GM20431 (cell line): ENCODE measurements around the gene IMMP2L.

Source experiments
- in situ Hi-C: fragments of 300-500 bp; cut with MseI, MboI; formaldehyde crosslinking; loops from one replicate; pipeline ENCODE4 v1.15.0; 2020; ENCODE audit warnings: low sequenced_read_pairs; ENCODE audit not compliant: unreplicated experiment

IMMP2L gene

DNA sequence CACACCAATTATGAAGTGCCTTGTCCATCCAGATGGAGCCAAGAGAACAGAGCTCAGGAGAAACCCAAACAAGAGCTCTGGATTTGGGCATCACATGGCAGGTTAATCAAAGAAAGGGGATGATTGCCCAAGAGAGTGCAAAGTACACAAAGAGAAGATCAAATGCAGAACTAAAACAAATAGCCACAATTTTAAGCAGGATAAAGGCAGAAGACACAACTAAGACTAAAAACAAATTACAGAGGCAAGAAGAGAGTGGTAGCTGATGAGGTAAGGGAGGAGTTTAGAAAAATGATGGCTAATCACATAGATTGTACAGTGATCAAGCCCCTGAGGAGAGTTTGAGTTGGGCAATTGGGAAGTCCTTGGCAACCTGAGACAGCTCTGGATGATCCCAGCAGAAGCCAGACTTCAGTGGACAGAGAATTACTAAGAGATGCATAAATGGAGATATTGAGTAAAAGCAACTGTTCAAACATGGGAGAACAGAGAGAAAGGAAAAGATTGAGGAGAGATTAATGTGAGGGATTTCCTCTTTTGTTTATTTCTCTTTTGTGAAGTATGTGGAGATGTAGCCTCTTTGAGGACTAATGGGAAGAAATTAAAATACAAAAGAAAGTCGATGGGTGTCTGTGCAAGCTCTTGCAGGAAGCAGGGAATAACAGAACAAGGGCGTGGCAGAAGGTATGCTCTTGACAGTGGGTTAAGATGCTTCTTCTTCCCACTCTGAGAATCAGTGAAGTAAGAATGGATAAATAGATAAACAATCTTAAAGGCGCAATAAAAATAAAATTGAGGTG, 369.5 kb downstream of the IMMP2L start:
- in situ Hi-C loops, result no loop called here

GRCh38 chr7:111190804-111191203, 371.5 kb downstream of the IMMP2L start:
- in situ Hi-C loops, result no loop called here

DNA sequence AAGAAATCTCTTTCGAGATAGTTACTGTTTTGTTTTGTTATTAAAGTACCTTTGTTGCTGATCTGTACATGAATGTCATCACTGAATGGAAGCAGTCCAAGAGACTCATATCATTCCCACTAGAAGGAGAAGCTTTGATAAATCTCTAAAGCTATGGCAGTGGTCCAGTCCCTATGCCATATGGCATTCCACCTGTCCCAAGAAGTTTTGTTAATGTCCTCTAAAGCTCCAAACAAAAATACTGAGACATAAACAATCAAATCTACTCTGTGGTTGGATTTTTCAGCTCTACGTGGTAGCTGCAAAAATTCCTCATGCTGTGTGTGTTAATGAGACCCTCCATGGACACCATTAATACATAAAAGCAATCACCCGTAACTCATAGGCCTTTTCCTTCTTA, 377.3 kb downstream of the IMMP2L start:
- in situ Hi-C loops, result no loop called here

- in situ Hi-C loops, result no loop called here
These were observed 379.0 kb downstream of the IMMP2L start for GRCh38 chr7:111183321-111183720.

- in situ Hi-C loops, result no loop called here
These were observed 382.0 kb downstream of the IMMP2L start for GRCh38 chr7:111180338-111180737.

DNA sequence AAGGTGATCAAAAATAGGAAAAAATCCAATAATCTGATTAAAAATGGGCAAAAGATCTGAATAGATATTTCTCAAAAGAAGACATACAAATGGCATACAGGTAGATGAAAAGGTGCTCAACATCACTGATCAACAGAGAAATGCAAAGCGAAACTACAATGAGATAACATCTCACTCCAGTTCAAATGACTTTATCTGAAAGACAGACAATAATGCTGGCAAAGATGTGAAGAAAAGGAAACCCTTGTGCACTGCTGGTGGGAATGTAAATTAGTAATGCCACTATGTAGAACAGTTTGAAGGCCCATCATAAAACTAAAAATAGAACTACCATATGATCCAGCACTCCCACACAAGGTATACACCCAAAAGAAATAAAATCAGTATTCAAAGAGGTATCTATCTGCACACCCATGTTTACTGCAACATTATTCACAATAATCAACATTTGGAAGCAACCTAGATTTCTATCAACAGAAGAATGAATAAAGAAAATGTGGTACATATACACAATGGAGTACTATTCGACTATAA, 386.3 kb downstream of the IMMP2L start:
- in situ Hi-C loops, result no loop called here

- in situ Hi-C loops, result no loop called here
These were observed 387.8 kb downstream of the IMMP2L start for GRCh38 chr7:111174510-111174909.

- in situ Hi-C loops, result no loop called here
These were observed 388.3 kb downstream of the IMMP2L start for GRCh38 chr7:111173990-111174389.

DNA sequence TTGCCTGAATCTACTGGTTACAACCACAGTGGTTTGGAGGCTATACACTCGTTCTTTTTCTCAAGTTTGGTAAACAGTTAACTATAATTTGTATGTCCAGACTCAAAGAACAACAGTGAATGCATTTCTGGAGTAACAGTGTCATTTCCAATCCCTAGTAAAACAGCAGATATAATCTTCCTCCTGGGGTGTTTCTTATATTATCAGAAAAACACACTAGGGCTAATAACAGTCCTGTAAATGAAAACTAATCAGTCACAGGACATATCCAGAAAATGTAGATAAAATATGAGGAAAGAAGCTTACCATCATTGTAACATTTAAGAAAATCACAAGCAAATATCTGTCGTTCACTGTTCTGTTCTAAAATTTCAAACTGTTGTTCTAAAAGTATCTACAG, 388.8 kb downstream of the IMMP2L start:
- in situ Hi-C loops, result no loop called here

DNA sequence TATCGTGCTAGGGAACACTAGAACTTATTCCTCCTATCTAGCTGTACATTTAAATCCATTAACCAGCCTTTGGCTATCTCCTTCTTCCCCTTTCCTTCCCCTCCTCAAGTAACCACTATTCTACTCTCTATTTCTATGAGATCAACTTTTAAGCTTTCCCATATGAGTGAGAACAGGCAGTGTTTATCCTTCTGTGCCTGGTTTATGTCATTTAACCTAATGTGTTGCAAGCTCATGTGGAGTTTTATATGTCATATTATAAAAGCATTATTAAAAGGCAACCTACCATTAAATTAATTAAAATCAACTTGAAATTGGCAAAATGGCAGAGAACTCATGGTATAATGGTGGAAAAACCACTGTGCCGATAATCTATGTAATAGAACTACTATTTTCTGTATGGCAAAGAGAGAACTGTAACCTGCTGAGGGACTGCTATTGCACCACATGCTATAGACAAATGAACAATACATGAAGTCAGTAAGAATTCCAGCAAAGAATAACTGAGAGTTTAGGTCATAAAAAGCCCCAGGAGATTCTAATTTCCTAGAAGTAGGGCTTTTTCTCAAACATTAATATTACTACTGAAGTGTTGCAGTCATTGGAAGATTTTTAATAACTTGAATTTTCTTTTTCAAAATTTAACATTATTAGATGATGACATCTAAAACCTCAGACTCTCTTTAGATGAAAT, 389.6 kb downstream of the IMMP2L start:
- in situ Hi-C loops, result no loop called here

DNA sequence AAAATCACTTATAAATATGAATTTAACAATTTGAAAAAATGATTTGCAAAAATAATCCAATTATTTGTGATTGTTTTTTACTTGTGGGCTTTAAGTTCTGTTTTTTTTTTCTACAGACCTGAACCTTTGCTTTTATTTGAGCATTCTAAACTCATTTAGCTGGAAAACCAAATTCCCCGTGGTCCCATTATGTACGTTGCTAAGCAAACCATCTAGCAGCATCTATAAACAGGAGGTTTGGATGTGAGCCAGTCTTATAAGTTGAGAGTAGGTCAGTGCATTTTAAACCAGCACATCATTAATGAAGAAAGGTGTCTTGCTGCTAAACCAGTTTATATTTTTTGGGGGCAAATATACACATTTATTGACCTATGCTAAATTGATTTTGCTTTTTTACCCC, 394.1 kb downstream of the IMMP2L start:
- in situ Hi-C loops, result no loop called here

- in situ Hi-C loops, result no loop called here
These were observed 397.9 kb downstream of the IMMP2L start for GRCh38 chr7:111164442-111164841.

DNA sequence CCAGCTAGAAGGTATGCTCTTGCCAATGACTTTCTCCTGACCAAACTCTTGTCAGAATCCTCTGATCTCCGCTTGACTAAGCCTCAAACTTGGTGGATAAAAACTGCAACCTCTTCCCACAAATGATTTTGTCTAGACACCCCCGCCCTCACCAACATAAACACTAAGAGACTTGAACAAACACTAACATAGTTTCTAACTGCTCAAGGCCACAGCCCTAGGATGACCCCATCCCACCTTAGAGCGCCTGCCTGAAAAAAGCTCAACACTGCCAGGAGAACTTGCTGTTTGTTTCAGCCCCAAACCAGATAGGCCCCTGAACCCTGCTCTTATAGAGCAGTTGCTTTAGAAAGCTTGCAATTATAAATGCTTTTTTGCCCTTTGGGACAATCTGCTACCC, 399.6 kb downstream of the IMMP2L start:
- in situ Hi-C loops, result no loop called here

DNA sequence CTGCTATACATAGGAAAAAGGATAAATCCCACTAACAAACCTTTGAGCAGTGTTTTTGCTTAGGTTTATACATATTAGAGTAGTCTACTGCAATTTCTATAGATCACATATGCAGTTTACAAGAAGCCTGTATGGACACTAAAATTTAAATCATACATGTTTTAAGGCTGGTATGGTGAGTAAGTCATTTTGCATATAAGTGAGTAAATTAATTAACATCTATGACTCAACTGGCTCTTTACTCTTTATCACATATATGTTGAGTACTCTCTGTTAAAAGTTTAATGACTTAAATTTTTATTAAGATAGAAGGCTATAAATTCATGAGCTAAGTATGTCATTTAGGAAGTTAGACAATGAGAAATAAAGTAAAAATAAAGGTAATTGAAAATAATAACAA, 402.0 kb downstream of the IMMP2L start:
- in situ Hi-C loops, result no loop called here

DNA sequence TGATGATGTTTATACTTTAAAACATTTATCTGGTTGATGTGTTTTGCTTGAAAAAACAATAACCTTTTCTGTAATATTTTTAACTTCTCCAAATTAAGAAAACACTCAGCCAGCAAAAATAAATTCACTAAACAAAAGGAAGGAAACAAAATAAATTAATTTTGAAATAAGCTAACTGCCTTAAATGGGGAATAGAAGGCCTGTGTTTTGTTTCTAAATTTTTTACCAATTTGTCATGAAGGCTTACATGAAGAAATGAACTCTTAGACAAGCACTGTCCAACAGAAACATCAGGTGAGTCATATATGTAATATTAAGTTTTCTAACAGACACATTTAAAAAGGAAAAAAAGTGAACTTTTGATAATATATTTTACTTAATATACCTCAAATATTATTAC, 402.9 kb downstream of the IMMP2L start:
- in situ Hi-C loops, result no loop called here

DNA sequence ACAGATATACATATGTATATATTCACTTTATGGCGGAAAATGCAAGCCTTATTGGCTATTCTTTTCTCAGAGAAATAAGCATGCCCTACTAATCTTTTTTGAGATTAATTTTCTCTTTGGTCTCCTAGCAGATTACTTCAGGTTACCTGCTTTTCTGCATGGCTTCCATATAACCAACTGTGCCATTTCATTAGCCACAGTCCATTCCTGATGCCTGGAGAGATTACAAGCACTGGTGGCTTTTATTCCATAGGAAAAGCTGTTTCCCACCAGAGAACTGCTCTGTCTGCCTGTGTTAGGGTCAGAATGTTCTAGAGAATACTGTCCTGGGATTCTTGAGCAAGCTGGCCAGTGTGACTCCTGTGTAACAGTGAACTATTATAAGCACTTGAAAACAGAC, 411.6 kb downstream of the IMMP2L start:
- in situ Hi-C loops, result no loop called here

- in situ Hi-C loops, result no loop called here
These were observed 414.4 kb downstream of the IMMP2L start for GRCh38 chr7:111147708-111148533.

GRCh38 chr7:111146136-111146535, 416.2 kb downstream of the IMMP2L start:
- in situ Hi-C loops, result no loop called here

GRCh38 chr7:111145472-111145871, 416.8 kb downstream of the IMMP2L start:
- in situ Hi-C loops, result no loop called here

GRCh38 chr7:111140091-111140865, 422.0 kb downstream of the IMMP2L start:
- in situ Hi-C loops, result no loop called here
